ENCODE results near the gene FSCN2.

Gene FSCN2

GRCh38 chr17:81487089-81487486, 41.1 kb upstream of the FSCN2 start:
- no peak for DNase-seq (ENCODE audit: low spot score)
- H3K27ac ChIP-seq = peak overlapping the region; percentile 78
- TF ChIP-seq, protein P1, sequence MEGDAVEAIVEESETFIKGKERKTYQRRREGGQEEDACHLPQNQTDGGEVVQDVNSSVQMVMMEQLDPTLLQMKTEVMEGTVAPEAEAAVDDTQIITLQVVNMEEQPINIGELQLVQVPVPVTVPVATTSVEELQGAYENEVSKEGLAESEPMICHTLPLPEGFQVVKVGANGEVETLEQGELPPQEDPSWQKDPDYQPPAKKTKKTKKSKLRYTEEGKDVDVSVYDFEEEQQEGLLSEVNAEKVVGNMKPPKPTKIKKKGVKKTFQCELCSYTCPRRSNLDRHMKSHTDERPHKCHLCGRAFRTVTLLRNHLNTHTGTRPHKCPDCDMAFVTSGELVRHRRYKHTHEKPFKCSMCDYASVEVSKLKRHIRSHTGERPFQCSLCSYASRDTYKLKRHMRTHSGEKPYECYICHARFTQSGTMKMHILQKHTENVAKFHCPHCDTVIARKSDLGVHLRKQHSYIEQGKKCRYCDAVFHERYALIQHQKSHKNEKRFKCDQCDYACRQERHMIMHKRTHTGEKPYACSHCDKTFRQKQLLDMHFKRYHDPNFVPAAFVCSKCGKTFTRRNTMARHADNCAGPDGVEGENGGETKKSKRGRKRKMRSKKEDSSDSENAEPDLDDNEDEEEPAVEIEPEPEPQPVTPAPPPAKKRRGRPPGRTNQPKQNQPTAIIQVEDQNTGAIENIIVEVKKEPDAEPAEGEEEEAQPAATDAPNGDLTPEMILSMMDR (conservative IDR thresholded peaks at IDR 0.05; ENCODE audit: low read depth) = no peak
- CTCF ChIA-PET = interaction anchor here (0.7 kb wide), 1 partner anchor 49 kb away, joined by 3 read pairs; no protein-coding TSS in a partner anchor
- POLR2A ChIA-PET (ENCODE audit: low non-redundant PET) = interaction anchor here (1.0 kb wide), 1 partner anchor 92 kb away, joined by 3 read pairs; no protein-coding TSS in a partner anchor

DNA sequence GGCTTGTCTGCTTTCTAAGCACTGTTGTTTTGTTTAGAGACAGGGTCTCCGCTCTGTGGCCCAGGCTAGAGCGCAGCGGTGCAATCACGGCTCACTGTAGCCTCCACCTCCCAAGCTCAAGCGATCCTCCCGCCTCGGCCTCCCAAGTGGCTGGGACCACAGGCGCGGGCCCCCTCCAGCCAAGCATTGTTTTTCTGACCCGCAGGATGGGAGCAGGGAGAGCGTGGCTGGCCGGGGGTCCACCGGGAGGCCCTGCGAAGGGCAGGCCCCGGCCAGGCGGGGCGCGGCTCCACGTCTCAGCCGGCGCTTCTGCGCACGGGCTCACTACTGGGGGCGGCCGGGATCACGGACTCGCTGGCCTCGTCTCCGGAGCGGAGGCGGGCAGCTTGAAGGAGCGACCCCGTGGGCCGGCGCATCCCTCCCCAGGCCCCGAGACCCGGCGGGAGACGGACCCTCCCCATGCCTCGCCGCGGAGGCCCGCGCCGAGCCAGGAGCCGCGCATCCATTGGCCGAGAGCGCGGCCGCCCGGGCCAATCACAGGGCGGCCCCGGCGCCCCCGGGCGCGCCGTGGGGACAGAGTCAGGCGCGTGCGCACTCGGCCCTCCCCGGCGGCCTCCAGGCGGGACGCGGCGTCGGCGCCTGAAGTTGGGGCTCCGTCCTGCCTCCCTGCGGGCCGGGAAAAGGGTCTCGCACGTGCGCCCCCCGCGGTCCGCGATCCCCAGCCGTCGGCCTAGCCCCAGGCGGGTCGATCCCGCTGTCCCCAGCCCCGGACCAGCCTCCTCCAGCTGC, 40.5 kb upstream of the FSCN2 start:
- TF ChIP-seq, protein P1 (conservative IDR thresholded peaks at IDR 0.05; ENCODE audit: low read depth) = no peak
- peak overlapping the region; percentile 78 for H3K27ac ChIP-seq
- ChIA-PET CTCF (interaction anchor here (0.7 kb wide), 1 partner anchor 50 kb away, joined by 3 read pairs; no protein-coding TSS in a partner anchor), POLR2A (ENCODE audit: low non-redundant PET) (interaction anchor here (0.6 to 1.0 kb wide), 2 partner anchors 11 to 93 kb away, joined by 3 to 4 read pairs; no protein-coding TSS in a partner anchor)
- peak; percentile 88 for DNase-seq (ENCODE audit: low spot score)

DNA sequence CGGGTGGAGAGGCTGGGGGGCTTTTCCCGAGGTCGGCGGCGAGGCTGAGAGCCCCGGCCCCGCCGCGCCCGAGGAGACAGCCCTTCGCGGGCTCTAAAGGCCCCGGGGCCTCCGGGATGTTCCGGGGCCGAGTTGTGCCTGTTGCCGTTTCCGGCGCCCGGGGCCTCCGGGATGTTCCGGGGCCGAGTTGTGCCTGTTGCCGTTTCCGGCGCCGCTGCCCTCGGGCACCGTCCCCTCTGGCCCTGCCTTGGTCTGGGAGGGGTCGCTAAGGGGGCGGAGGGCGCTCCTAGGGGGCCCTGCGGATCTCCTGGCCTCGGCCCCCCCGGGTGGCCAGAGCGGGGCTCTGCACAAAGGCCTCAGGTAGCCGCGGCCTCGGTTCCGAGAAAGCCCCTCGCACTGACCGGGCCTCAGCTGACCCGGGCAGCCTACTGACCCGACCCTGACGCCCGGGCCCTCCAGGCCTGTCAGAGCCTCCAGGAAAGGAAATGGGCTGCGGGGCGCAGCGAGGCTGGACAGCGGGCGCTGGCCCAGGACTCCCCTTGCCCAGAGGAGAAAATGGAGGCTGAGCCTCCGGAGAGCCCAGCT, 39.8 kb upstream of the FSCN2 start:
- no peak for DNase-seq (ENCODE audit: low spot score)
- TF ChIP-seq, protein P1 (conservative IDR thresholded peaks at IDR 0.05; ENCODE audit: low read depth) = no peak
- H3K27ac ChIP-seq = peak overlapping the region; percentile 78
- ChIA-PET POLR2A (ENCODE audit: low non-redundant PET) (interaction anchor here (0.6 kb wide), 1 partner anchor 10 kb away, joined by 4 read pairs; no protein-coding TSS in a partner anchor), CTCF (interaction anchor here (0.6 to 0.8 kb wide), 2 partner anchors 37 to 47 kb away, joined by 3 to 4 read pairs; no protein-coding TSS in a partner anchor)

- TF ChIP-seq, protein P1 (conservative IDR thresholded peaks at IDR 0.05; ENCODE audit: low read depth) = no peak
- peak overlapping the region; percentile 78 for H3K27ac ChIP-seq
- ChIA-PET CTCF (interaction anchor here (0.6 to 0.8 kb wide), 3 partner anchors 38 to 234 kb away, joined by 3 to 4 read pairs (median 3); no protein-coding TSS in a partner anchor), POLR2A (ENCODE audit: low non-redundant PET) (no interaction called here)
- DNase-seq (ENCODE audit: low spot score) = no peak
These were observed 38.9 kb upstream of the FSCN2 start for GRCh38 chr17:81489012-81489997.

- H3K27ac ChIP-seq = peak overlapping the region; percentile 2
- ChIA-PET CTCF (no interaction called here), POLR2A (ENCODE audit: low non-redundant PET) (no interaction called here)
- TF ChIP-seq, protein P1 (conservative IDR thresholded peaks at IDR 0.05; ENCODE audit: low read depth) = no peak
- DNase-seq (ENCODE audit: low spot score) = no peak
These were observed 37.9 kb upstream of the FSCN2 start for GRCh38 chr17:81489998-81490992.
